Lung (tissue), 12 donors: ENCODE results near the gene ADAMTS14. TPM values are rescaled to one million over a fixed set of nuclear protein-coding genes. Genes with fewer than 3 reads are reported as not detected.

Experiments
- ATAC-seq: fragments of 200-7000 bp; cut with Tn5 transposase; one replicate; pipeline ENCODE4 v1.9.1; 2020; ENCODE audit warnings: moderate number of reproducible peaks; ENCODE audit not compliant: insufficient read depth, low FRiP score
- DNase-seq, 3 donors: peaks; one replicate each; pipeline ENCODE4 v3.0.0-alpha.2; 2013 to 2017
- H3K27ac ChIP-seq, 2 donors: one replicate each; pipeline ENCODE4 v1.5.1; 2013; ENCODE audit warnings: mild to moderate bottlenecking in 2 of 2, moderate library complexity in 2 of 2, control low read depth in 1 of 2, inconsistent platforms in 1 of 2, low read depth in 1 of 2, low read length in 1 of 2
- H3K27me3 ChIP-seq, 3 donors: one replicate each; pipeline ENCODE4 v1.5.1; 2013; ENCODE audit warnings: low read length in 2 of 3; ENCODE audit not compliant: control insufficient read depth in 3 of 3, insufficient read depth in 3 of 3
- H3K36me3 ChIP-seq, 4 donors: one replicate each; pipeline ENCODE4 v1.5.1; 2013; ENCODE audit warnings: low read length in 4 of 4, mild to moderate bottlenecking in 1 of 4, moderate library complexity in 1 of 4; ENCODE audit not compliant: control insufficient read depth in 4 of 4, insufficient read depth in 4 of 4
- H3K4me1 ChIP-seq, 5 donors: one replicate each; pipeline ENCODE4 v1.5.1; 2013; ENCODE audit warnings: low read length in 5 of 5, mild to moderate bottlenecking in 2 of 5, moderate library complexity in 1 of 5; ENCODE audit not compliant: control insufficient read depth in 5 of 5, insufficient read depth in 5 of 5
- H3K4me3 ChIP-seq: one replicate; pipeline ENCODE4 v1.5.1; 2013; ENCODE audit warnings: mild to moderate bottlenecking, control low read depth, moderate library complexity
- H3K9ac ChIP-seq, 2 donors: one replicate each; pipeline ENCODE4 v1.5.1; 2013; ENCODE audit warnings: low read length in 2 of 2, control low read depth in 1 of 2; ENCODE audit not compliant: insufficient read depth in 1 of 2
- H3K9me3 ChIP-seq, 4 donors: one replicate each; pipeline ENCODE4 v1.5.1; 2013; ENCODE audit warnings: low read length in 3 of 4, mild to moderate bottlenecking in 1 of 4, moderate library complexity in 1 of 4; ENCODE audit not compliant: control insufficient read depth in 4 of 4, insufficient read depth in 3 of 4
- WGBS, 2 donors: extraction: QIAGEN DNeasy Blood & Tissue Kit; methylation state at CpG; one replicate each; pipeline ENCODE4 v1.1.7; 2013; 5-methylcytosine and 5-hydroxymethylcytosine counted together
- polyA plus RNA-seq, 2 donors: library from polyadenylated mRNA; stranded (reverse); fragments of 200-250 nt; gene quantifications; one replicate each; pipeline ENCODE4 v1.2.1, GENCODE V29; 2013
- total RNA-seq, 2 donors: library from RNA; depleted of rRNA in 1 of 2; stranded (reverse); fragments of >200 nt in 1 of 2; gene quantifications; one replicate each; pipeline ENCODE4 v1.2.1, GENCODE V29; 2014 to 2021
- TF ChIP-seq, protein P1 (sequence below): IDR thresholded peaks from 2 replicates; pipeline ENCODE4 v1.5.1; 2012; ENCODE audit warnings: mild to moderate bottlenecking; ENCODE audit errors: control extremely low read depth, extremely low read depth
- donor health status: control.
- donor health status: control.
- donor health status: Bipolar disorder and iron deficiency.
- donor health status: healthy.
- donor health status: DM: yes; HTN: yes; CAD: no.

The ADAMTS14 gene
- total and polyA plus RNA-seq, 4 donors: 0.47 to 3.9 (median 1.2) TPM

- no peaks in the 10 kb centered on the region for H3K27me3 ChIP-seq
- no peaks in the 10 kb centered on the region for H3K36me3 ChIP-seq
- H3K9ac ChIP-seq: no peak overlapping the region
- TF ChIP-seq, protein P1, sequence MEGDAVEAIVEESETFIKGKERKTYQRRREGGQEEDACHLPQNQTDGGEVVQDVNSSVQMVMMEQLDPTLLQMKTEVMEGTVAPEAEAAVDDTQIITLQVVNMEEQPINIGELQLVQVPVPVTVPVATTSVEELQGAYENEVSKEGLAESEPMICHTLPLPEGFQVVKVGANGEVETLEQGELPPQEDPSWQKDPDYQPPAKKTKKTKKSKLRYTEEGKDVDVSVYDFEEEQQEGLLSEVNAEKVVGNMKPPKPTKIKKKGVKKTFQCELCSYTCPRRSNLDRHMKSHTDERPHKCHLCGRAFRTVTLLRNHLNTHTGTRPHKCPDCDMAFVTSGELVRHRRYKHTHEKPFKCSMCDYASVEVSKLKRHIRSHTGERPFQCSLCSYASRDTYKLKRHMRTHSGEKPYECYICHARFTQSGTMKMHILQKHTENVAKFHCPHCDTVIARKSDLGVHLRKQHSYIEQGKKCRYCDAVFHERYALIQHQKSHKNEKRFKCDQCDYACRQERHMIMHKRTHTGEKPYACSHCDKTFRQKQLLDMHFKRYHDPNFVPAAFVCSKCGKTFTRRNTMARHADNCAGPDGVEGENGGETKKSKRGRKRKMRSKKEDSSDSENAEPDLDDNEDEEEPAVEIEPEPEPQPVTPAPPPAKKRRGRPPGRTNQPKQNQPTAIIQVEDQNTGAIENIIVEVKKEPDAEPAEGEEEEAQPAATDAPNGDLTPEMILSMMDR: no peak
- H3K4me3 ChIP-seq: no peak overlapping the region
- DNase-seq (no peak), ATAC-seq (no peak)
- H3K9me3 ChIP-seq: no peaks in the 10 kb centered on the region
- 100% methylated on average over 1 of the region's 1 CpG for WGBS, 2 donors
- H3K27ac ChIP-seq: no peak overlapping the region
- H3K4me1 ChIP-seq: peaks cover 0 to 7% (median 0%) of the 10 kb centered on the region in 5 donors
Observed at GRCh38 chr10:70795613-70796012, 123.3 kb downstream of the ADAMTS14 start.

GRCh38 chr10:70797840-70798239, 125.5 kb downstream of the ADAMTS14 start:
- 48 to 72% methylated on average over 7 of the region's 7 CpGs for whole genome bisulfite sequencing, 2 donors
- H3K4me3 ChIP-seq: no peak overlapping the region

DNA sequence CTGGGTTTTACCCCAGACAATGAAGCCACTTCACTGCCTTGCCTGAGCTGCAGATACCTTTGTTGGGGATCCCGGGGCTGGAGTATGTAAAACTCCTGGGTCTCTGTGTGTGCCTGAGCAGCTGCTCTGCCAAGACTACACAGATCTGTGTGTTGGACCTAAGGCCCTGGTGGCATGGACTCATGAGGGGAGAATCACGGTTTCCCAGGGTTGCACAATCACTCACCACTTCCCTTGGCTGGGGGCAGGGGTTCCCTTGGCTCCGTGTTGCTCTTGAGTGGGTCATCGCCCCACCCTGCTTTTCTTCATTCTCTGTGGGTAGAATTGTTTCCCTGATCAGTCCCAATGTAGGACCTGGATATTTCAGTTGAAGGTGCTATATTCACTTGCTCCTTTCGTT, 126.8 kb downstream of the ADAMTS14 start:
- no peak for ATAC-seq
- 40 to 65% methylated on average over 5 of the region's 5 CpGs for WGBS, 2 donors
- TF ChIP-seq, protein P1: no peak
- peaks cover 0 to under 1% (median 0%) of the 10 kb centered on the region in 5 donors for H3K4me1 ChIP-seq
- no peak overlapping the region for H3K9ac ChIP-seq
- H3K27me3 ChIP-seq: no peaks in the 10 kb centered on the region
- H3K4me3 ChIP-seq: no peak overlapping the region
- no peak overlapping the region for H3K27ac ChIP-seq
- H3K36me3 ChIP-seq: no peaks in the 10 kb centered on the region
- no peak for DNase-seq
- H3K9me3 ChIP-seq: no peaks in the 10 kb centered on the region

More at GRCh38 chr10:70797840-70798239, 125.5 kb downstream of the ADAMTS14 start:
- H3K4me1 ChIP-seq: no peaks in the 10 kb centered on the region
- no peaks in the 10 kb centered on the region for H3K27me3 ChIP-seq
- DNase-seq (no peak), ATAC-seq (no peak)
- H3K9ac ChIP-seq: no peak overlapping the region
- H3K36me3 ChIP-seq: no peaks in the 10 kb centered on the region
- no peak overlapping the region for H3K27ac ChIP-seq
- no peaks in the 10 kb centered on the region for H3K9me3 ChIP-seq
- TF ChIP-seq, protein P1: no peak

DNA sequence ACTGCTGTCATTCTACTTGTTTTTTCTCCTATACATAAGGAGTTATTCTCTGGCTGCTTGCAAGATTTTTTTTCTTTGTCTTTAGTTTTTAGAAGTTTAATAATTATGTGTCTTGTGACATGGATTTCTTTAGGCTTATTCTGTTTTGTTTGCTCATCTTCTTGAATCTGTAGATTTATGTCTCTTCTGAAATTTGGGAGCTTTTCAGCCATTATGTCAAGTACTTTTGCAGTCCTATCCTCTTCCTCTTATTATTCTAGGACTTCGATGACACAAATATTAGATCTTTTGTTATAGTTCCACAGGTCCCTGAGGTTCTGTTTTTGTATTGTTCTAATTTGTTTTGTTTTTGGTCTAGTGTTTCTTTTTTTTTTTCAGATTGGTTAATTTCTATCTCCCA, 129.5 kb downstream of the ADAMTS14 start:
- Histone ChIP-seq H3K36me3 (no peaks in the 10 kb centered on the region), H3K27me3 (no peaks in the 10 kb centered on the region), H3K27ac (no peak overlapping the region), H3K9me3 (no peaks in the 10 kb centered on the region), H3K4me1 (peaks cover 0 to 2% (median 0%) of the 10 kb centered on the region in 5 donors), H3K9ac (no peak overlapping the region), H3K4me3 (no peak overlapping the region)
- TF ChIP-seq, protein P1: no peak
- ATAC-seq (no peak), DNase-seq (no peak)
- WGBS, 2 donors: 88 to 90% methylated on average over 1 of the region's 1 CpG
